ENCODE measurements around the gene BTRC.

DNA sequence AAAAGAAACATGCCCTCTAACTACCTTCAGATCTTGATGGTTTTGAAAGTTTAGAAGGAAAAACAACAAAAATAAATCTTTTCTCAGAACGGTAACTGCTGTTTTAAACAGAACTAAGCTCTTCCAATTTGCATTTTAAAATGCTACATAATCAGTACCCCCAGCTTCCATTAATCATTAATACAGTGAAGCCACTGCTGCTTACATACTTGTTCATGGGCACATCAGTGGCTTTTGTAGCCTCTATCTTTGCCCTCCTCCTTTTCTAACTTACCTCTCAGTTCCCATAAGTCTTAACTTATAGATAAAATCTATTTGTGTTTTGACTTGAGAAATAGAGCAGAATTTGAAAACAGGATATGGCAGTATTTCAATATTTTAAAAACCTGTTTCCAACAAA, 125.0 kb downstream of the BTRC start:
- TF ChIP-seq, protein P1, sequence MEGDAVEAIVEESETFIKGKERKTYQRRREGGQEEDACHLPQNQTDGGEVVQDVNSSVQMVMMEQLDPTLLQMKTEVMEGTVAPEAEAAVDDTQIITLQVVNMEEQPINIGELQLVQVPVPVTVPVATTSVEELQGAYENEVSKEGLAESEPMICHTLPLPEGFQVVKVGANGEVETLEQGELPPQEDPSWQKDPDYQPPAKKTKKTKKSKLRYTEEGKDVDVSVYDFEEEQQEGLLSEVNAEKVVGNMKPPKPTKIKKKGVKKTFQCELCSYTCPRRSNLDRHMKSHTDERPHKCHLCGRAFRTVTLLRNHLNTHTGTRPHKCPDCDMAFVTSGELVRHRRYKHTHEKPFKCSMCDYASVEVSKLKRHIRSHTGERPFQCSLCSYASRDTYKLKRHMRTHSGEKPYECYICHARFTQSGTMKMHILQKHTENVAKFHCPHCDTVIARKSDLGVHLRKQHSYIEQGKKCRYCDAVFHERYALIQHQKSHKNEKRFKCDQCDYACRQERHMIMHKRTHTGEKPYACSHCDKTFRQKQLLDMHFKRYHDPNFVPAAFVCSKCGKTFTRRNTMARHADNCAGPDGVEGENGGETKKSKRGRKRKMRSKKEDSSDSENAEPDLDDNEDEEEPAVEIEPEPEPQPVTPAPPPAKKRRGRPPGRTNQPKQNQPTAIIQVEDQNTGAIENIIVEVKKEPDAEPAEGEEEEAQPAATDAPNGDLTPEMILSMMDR (IDR thresholded peaks at IDR 0.05), result no peak
- TF ChIP-seq POLR2A (IDR thresholded peaks at IDR 0.05), result no peak

All from Peyer's patch (tissue), 4 donors.